Measurements from ENCODE around the gene SCAMP4.
A peak's percentile ranks its signal among the peaks of the same experiment; 100 is the strongest.

SCAMP4 gene

GRCh38 chr19:1862068-1862423 is 43.2 kb upstream of the SCAMP4 start:
- peaks cover 20% of the 10 kb centered on the region for H3K4me1 Mint-ChIP-seq
- peaks cover 10% of the 10 kb centered on the region for H3K27me3 Mint-ChIP-seq (ENCODE audit: low read depth)
- TF ChIP-seq CTCF (IDR thresholded peaks at IDR 0.05; ENCODE audit: unreplicated experiment in 3 of 3), result no peak
- peak overlapping the region; percentile 7 to 69 (median 32) for H3K27ac Mint-ChIP-seq
- H3K4me3 Mint-ChIP-seq, result peak overlapping the region; percentile 85 to 91 (median 88)
- H3K9me3 Mint-ChIP-seq, result no peaks in the 10 kb centered on the region
- H3K36me3 Mint-ChIP-seq (ENCODE audit: low read depth), result no peaks in the 10 kb centered on the region

- H3K27ac Mint-ChIP-seq, result peak overlapping the region; percentile 7 to 69 (median 32)
- no peaks in the 10 kb centered on the region for H3K9me3 Mint-ChIP-seq
- H3K4me1 Mint-ChIP-seq, result peaks cover 20% of the 10 kb centered on the region
- peak overlapping the region; percentile 85 to 91 (median 88) for H3K4me3 Mint-ChIP-seq
- no peaks in the 10 kb centered on the region for H3K36me3 Mint-ChIP-seq (ENCODE audit: low read depth)
- peaks cover 10% of the 10 kb centered on the region for H3K27me3 Mint-ChIP-seq (ENCODE audit: low read depth)
- no peak for TF ChIP-seq CTCF (IDR thresholded peaks at IDR 0.05; ENCODE audit: unreplicated experiment in 3 of 3)
These were observed 42.5 kb upstream of the SCAMP4 start for GRCh38 chr19:1862424-1863327.

- peak within 1 kb of the TSS; percentile 7 to 69 (median 32) for H3K27ac Mint-ChIP-seq
These were observed 41.9 kb upstream of the SCAMP4 start, which contains the start of gene KLF16 for GRCh38 chr19:1863328-1863637. KLF16 (minus strand) TSS chr19:1863579; CDS start chr19:1863497, 82 bp downstream.

GRCh38 chr19:1863638-1864479 is 41.3 kb upstream of the SCAMP4 start:
- Mint-ChIP-seq H3K27me3 (ENCODE audit: low read depth) (peaks cover 10% of the 10 kb centered on the region), H3K36me3 (ENCODE audit: low read depth) (no peaks in the 10 kb centered on the region), H3K27ac (no peak overlapping the region), H3K4me3 (peak overlapping the region; percentile 75 to 79 (median 78)), H3K4me1 (peaks cover 20% of the 10 kb centered on the region), H3K9me3 (no peaks in the 10 kb centered on the region)
- no peak for TF ChIP-seq CTCF (IDR thresholded peaks at IDR 0.05; ENCODE audit: unreplicated experiment in 3 of 3)

More at GRCh38 chr19:1863328-1863637, 41.9 kb upstream of the SCAMP4 start, which contains the start of gene KLF16:
- Mint-ChIP-seq H3K4me1 (peaks cover 20% of the 10 kb centered on the region), H3K9me3 (no peaks in the 10 kb centered on the region), H3K36me3 (ENCODE audit: low read depth) (no peaks in the 10 kb centered on the region), H3K4me3 (peak within 1 kb of the TSS; percentile 85 to 91 (median 88)), H3K27me3 (ENCODE audit: low read depth) (peaks cover 10% of the 10 kb centered on the region)
- TF ChIP-seq CTCF (IDR thresholded peaks at IDR 0.05; ENCODE audit: unreplicated experiment in 3 of 3), result no peak

- Mint-ChIP-seq H3K27ac (peak overlapping the region in 1 of 3 experiments; percentile 38), H3K27me3 (ENCODE audit: low read depth) (peaks cover 10% of the 10 kb centered on the region)
- TF ChIP-seq CTCF (IDR thresholded peaks at IDR 0.05; ENCODE audit: unreplicated experiment in 3 of 3), result peak; percentile 65 to 83 (median 71)
These were observed 40.6 kb upstream of the SCAMP4 start for GRCh38 chr19:1864480-1865171.

More at GRCh38 chr19:1864480-1865171, 40.6 kb upstream of the SCAMP4 start:
- no peaks in the 10 kb centered on the region for H3K36me3 Mint-ChIP-seq (ENCODE audit: low read depth)
- H3K9me3 Mint-ChIP-seq, result no peaks in the 10 kb centered on the region
- H3K4me3 Mint-ChIP-seq, result peak overlapping the region; percentile 75 to 79 (median 78)
- peaks cover 14% of the 10 kb centered on the region for H3K4me1 Mint-ChIP-seq
